ENCODE data around the gene CISD2. TPM values are rescaled to one million over a fixed set of nuclear protein-coding genes. Genes with fewer than 3 reads are reported as not detected.

The CISD2 gene
- total RNA-seq, 3 donors from 2014 or later (not counting 1 experiment from before 2014, with no cell fraction given), result 11.2 to 13.8 (median 13.5) TPM

DNA sequence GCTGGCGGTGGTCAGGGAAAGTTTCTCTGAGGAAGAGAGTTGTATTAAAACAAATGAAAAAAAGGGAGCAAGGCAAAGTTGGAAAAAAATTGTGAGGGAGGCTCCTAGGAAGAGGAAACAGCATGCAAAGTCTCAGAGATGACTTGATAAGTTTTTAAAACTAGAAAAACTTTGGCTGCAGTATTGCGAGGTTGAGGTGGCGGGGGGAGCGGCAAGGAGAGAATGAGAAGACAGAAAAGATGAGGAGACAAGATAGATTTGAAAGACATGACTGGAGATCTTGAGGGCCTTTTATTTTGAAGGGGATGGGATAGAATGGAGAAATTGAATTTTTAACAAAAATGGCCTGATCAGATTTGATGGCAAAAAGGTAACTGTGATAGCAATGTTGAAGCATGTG is 36.7 kb upstream of the CISD2 start:
- H3K36me3 ChIP-seq (ENCODE audit: control insufficient read depth, insufficient read depth, low read length), result no peaks in the 10 kb centered on the region
- no peak overlapping the region for H3K27ac Mint-ChIP-seq
- DNase-seq (no peak), ATAC-seq (no peak)
- H3K4me3 ChIP-seq (ENCODE audit: low read length), result no peak overlapping the region
- intact Hi-C loops (cut with micrococcal nuclease), result no loop called here
- H3K4me1 ChIP-seq (ENCODE audit: control insufficient read depth, insufficient read depth, low read length), result peaks cover 7% of the 10 kb centered on the region
- H3K4me1 Mint-ChIP-seq, result peaks cover 25 to 27% of the 10 kb centered on the region in 2 donors
- H3K27me3 ChIP-seq (ENCODE audit: control insufficient read depth, insufficient read depth, low read length), result no peaks in the 10 kb centered on the region
- TF ChIP-seq, protein P1, sequence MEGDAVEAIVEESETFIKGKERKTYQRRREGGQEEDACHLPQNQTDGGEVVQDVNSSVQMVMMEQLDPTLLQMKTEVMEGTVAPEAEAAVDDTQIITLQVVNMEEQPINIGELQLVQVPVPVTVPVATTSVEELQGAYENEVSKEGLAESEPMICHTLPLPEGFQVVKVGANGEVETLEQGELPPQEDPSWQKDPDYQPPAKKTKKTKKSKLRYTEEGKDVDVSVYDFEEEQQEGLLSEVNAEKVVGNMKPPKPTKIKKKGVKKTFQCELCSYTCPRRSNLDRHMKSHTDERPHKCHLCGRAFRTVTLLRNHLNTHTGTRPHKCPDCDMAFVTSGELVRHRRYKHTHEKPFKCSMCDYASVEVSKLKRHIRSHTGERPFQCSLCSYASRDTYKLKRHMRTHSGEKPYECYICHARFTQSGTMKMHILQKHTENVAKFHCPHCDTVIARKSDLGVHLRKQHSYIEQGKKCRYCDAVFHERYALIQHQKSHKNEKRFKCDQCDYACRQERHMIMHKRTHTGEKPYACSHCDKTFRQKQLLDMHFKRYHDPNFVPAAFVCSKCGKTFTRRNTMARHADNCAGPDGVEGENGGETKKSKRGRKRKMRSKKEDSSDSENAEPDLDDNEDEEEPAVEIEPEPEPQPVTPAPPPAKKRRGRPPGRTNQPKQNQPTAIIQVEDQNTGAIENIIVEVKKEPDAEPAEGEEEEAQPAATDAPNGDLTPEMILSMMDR (IDR thresholded peaks at IDR 0.05), result no peak
- H3K27me3 Mint-ChIP-seq (ENCODE audit: low read depth in 2 of 2), result no peaks in the 10 kb centered on the region
- no peak overlapping the region for H3K4me3 Mint-ChIP-seq
- no peaks in the 10 kb centered on the region for H3K9me3 ChIP-seq (ENCODE audit: control insufficient read depth, insufficient read depth, low read length)
- 92% methylated on average over 4 of the region's 4 CpGs for WGBS (ENCODE audit: insufficient coverage)
- no peaks in the 10 kb centered on the region for H3K36me3 Mint-ChIP-seq
- H3K27ac ChIP-seq (ENCODE audit: low read length), result no peak overlapping the region
- no peaks in the 10 kb centered on the region for H3K9me3 Mint-ChIP-seq

DNA sequence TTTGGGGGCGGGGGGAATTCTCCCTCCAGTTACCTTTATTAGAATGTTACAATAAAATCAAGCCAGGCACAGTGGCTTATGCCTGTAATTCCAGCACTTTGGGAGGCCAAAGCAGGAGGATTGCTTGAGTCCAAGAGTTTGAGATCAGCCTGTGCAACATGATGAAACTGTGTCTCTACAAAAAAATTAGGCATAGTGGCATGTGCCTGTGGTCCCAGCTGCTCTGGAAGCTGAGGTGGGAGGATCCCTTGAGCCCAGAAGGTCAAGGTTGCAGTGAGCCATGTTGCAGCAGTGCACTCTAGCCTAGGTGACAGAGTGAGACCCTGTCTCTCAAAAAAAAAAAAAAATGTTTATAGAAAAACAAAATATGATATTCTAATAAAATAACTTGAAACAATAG is 36.1 kb upstream of the CISD2 start:
- ATAC-seq (no peak), DNase-seq (no peak)
- no peak overlapping the region for H3K4me3 ChIP-seq (ENCODE audit: low read length)
- H3K9me3 Mint-ChIP-seq, result no peaks in the 10 kb centered on the region
- H3K36me3 Mint-ChIP-seq, result no peaks in the 10 kb centered on the region
- 88% methylated on average over 1 of the region's 1 CpG for WGBS (ENCODE audit: insufficient coverage)
- no peaks in the 10 kb centered on the region for H3K27me3 ChIP-seq (ENCODE audit: control insufficient read depth, insufficient read depth, low read length)
- H3K4me1 ChIP-seq (ENCODE audit: control insufficient read depth, insufficient read depth, low read length), result peaks cover 7% of the 10 kb centered on the region
- no peak overlapping the region for H3K27ac Mint-ChIP-seq
- TF ChIP-seq, protein P1 (IDR thresholded peaks at IDR 0.05), result no peak
- H3K4me3 Mint-ChIP-seq, result no peak overlapping the region
- H3K4me1 Mint-ChIP-seq, result peaks cover 23 to 25% of the 10 kb centered on the region in 2 donors
- no peak overlapping the region for H3K27ac ChIP-seq (ENCODE audit: low read length)
- intact Hi-C loops (cut with micrococcal nuclease), result no loop called here
- H3K27me3 Mint-ChIP-seq (ENCODE audit: low read depth in 2 of 2), result no peaks in the 10 kb centered on the region
- H3K36me3 ChIP-seq (ENCODE audit: control insufficient read depth, insufficient read depth, low read length), result no peaks in the 10 kb centered on the region
- no peaks in the 10 kb centered on the region for H3K9me3 ChIP-seq (ENCODE audit: control insufficient read depth, insufficient read depth, low read length)

DNA sequence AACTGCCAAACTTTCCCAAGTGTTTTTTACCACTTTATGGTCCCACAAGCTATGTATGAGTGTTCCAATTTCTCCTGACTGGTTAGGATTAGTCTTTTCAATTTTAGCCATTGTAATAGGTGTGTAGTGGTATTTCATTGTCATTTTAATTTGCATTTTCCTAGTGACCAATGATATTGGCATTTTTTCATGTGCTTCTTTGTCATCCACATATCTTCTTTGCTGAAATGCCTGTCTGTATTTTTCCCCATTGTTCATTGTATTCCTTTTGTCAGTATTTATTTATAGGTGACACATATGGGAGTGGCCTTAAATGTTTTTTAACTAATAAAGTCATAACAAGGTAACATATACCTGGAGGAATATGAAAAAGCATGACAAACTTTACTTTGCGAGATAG is 32.2 kb upstream of the CISD2 start:
- Histone ChIP-seq H3K27me3 (ENCODE audit: control insufficient read depth, insufficient read depth, low read length) (no peaks in the 10 kb centered on the region), H3K36me3 (ENCODE audit: control insufficient read depth, insufficient read depth, low read length) (peaks cover 3% of the 10 kb centered on the region), H3K4me3 (ENCODE audit: low read length) (no peak overlapping the region), H3K27ac (ENCODE audit: low read length) (no peak overlapping the region), H3K9me3 (ENCODE audit: control insufficient read depth, insufficient read depth, low read length) (no peaks in the 10 kb centered on the region), H3K4me1 (ENCODE audit: control insufficient read depth, insufficient read depth, low read length) (no peaks in the 10 kb centered on the region)
- Mint-ChIP-seq H3K36me3 (no peaks in the 10 kb centered on the region), H3K27ac (no peak overlapping the region), H3K4me1 (peaks cover 7 to 8% of the 10 kb centered on the region in 2 donors), H3K27me3 (ENCODE audit: low read depth in 2 of 2) (no peaks in the 10 kb centered on the region), H3K9me3 (no peaks in the 10 kb centered on the region), H3K4me3 (no peak overlapping the region)
- WGBS (ENCODE audit: insufficient coverage), result no CpG with 5 or more reads among the region's 1 CpG
- no peak for ATAC-seq
- DNase-seq, result no peak
- intact Hi-C loops (cut with micrococcal nuclease), result no loop called here
- TF ChIP-seq, protein P1 (IDR thresholded peaks at IDR 0.05), result no peak

DNA sequence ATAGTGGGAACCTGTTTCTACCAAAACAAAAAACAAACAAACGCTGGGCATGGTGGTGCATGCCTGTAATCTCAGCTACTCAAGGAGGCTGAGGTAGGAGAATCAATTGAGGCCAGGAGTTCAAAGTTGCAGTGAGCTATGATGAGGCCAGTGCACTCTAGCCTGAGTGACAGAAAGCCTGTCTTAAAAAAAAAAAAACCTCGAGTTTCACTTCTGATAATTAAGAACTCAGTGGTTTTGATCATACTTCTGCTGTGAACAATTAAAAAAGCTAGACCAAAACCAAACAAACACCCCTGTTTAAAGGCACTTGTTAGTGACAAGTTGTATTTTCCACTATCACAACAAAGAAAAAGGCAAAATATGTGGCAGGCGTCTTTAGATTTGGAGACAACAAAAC is 26.4 kb upstream of the CISD2 start:
- Histone ChIP-seq H3K36me3 (ENCODE audit: control insufficient read depth, insufficient read depth, low read length) (peaks cover 3% of the 10 kb centered on the region), H3K27me3 (ENCODE audit: control insufficient read depth, insufficient read depth, low read length) (no peaks in the 10 kb centered on the region), H3K9me3 (ENCODE audit: control insufficient read depth, insufficient read depth, low read length) (no peaks in the 10 kb centered on the region), H3K4me1 (ENCODE audit: control insufficient read depth, insufficient read depth, low read length) (no peaks in the 10 kb centered on the region), H3K27ac (ENCODE audit: low read length) (no peak overlapping the region), H3K4me3 (ENCODE audit: low read length) (no peak overlapping the region)
- Mint-ChIP-seq H3K9me3 (no peaks in the 10 kb centered on the region), H3K4me3 (no peak overlapping the region), H3K27ac (no peak overlapping the region), H3K27me3 (ENCODE audit: low read depth in 2 of 2) (no peaks in the 10 kb centered on the region), H3K36me3 (no peaks in the 10 kb centered on the region), H3K4me1 (no peaks in the 10 kb centered on the region)
- intact Hi-C loops (cut with micrococcal nuclease), result no loop called here
- WGBS (ENCODE audit: insufficient coverage), result 90% methylated on average over 2 of the region's 3 CpGs
- ATAC-seq (no peak), DNase-seq (no peak)
- TF ChIP-seq, protein P1 (IDR thresholded peaks at IDR 0.05), result no peak

Data from natural killer cell (primary cell).